Measurements from ENCODE around the gene SLC20A1. TPM values are rescaled to one million over a fixed set of nuclear protein-coding genes. Genes with fewer than 3 reads are reported as not detected.
A peak's percentile ranks its signal among the peaks of the same experiment; 100 is the strongest.

SLC20A1 gene
- total RNA-seq, 2 experiments from 2014 or later = 73.1 to 73.5 TPM

- no peak for DNase-seq
- CTCF ChIA-PET = interaction anchor here (1.0 kb wide), 1 partner anchor 39 kb away, joined by 3 read pairs; no protein-coding TSS in a partner anchor
These were observed 41.8 kb downstream of the SLC20A1 start for GRCh38 chr2:112687522-112687921.

DNA sequence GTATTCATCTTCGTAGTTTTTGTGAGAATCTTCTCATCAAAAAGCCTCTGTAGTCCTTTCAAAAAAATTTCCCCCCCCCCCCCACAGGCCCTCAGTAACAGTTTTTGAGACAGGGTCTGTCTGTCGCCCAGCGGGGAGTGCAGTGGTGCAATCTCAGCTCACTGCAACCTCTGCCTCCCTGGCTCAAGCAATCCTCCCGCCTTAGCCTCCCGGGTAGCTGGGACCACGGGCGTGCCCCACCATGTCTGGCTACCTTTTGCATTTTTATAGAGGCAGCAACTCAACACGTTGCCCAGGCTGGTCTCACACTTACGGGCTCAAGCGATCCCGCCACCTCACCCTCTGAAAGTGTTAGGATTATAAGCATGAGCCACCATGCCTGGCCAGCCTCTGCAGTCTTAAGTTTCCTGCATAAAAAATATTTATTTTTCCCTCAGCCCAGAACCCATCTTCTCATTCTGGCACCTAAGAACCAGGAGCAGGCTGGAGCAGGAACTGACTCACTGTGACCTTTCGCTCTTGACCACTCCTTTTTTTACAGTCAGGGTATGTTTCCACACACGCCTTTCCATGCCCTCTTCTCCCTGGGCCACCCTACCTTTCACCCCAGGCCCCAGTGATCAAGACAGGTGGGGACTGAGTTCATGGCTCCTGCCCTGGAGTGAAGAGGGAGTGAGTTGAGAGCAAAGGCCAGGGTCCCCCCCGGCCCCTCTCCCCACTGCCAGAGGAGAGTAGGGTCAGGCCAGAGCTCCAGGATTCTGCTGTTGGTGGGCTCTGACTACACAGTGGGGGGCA lies 42.5 kb downstream of the SLC20A1 start:
- intact Hi-C loops (cut with micrococcal nuclease) = no loop called here
- Mint-ChIP-seq H3K27me3 (ENCODE audit: low read depth) (no peaks in the 10 kb centered on the region), H3K9me3 (no peaks in the 10 kb centered on the region), H3K4me3 (no peak overlapping the region), H3K4me1 (ENCODE audit: low read depth) (peaks cover 32% of the 10 kb centered on the region), H3K27ac (no peak overlapping the region), H3K36me3 (ENCODE audit: low read depth) (no peaks in the 10 kb centered on the region)
- DNase-seq = no peak
- CTCF ChIA-PET = interaction anchor here (0.7 to 1.0 kb wide), 2 partner anchors 38 to 62 kb away, joined by 3 read pairs; no protein-coding TSS in a partner anchor

More at GRCh38 chr2:112687522-112687921, 41.8 kb downstream of the SLC20A1 start:
- Mint-ChIP-seq H3K27ac (no peak overlapping the region), H3K9me3 (no peaks in the 10 kb centered on the region), H3K27me3 (ENCODE audit: low read depth) (no peaks in the 10 kb centered on the region), H3K4me1 (ENCODE audit: low read depth) (peaks cover 25% of the 10 kb centered on the region), H3K4me3 (no peak overlapping the region), H3K36me3 (ENCODE audit: low read depth) (no peaks in the 10 kb centered on the region)
- intact Hi-C loops (cut with micrococcal nuclease) = no loop called here

- H3K27me3 Mint-ChIP-seq (ENCODE audit: low read depth) = no peaks in the 10 kb centered on the region
- CTCF ChIA-PET = interaction anchor here (0.6 to 4.4 kb wide), 19 partner anchors 15 to 1061 kb away, joined by 3 to 65 read pairs (median 4); no protein-coding TSS in a partner anchor
- no peak overlapping the region for H3K27ac Mint-ChIP-seq
- intact Hi-C loops (cut with micrococcal nuclease) = loop anchor here (1.0 kb wide), 3 partner anchors 46 to 91 kb away; partner anchors contain the start of gene SLC20A1
- H3K9me3 Mint-ChIP-seq = no peaks in the 10 kb centered on the region
- H3K4me3 Mint-ChIP-seq = peak overlapping the region; percentile 59
- DNase-seq = peak; percentile 79
- peaks cover 35% of the 10 kb centered on the region for H3K4me1 Mint-ChIP-seq (ENCODE audit: low read depth)
- H3K36me3 Mint-ChIP-seq (ENCODE audit: low read depth) = no peaks in the 10 kb centered on the region
These were observed 45.2 kb downstream of the SLC20A1 start for GRCh38 chr2:112690853-112691401.

- no peaks in the 10 kb centered on the region for H3K36me3 Mint-ChIP-seq (ENCODE audit: low read depth)
- CTCF ChIA-PET = interaction anchor here (0.6 to 4.4 kb wide), 15 partner anchors 15 to 109 kb away, joined by 3 to 65 read pairs (median 4); partner anchors contain the start of gene SLC20A1
- no peak overlapping the region for H3K4me3 Mint-ChIP-seq
- DNase-seq = no peak
- peak overlapping the region; percentile 34 for H3K27ac Mint-ChIP-seq
- H3K9me3 Mint-ChIP-seq = no peaks in the 10 kb centered on the region
- no peaks in the 10 kb centered on the region for H3K27me3 Mint-ChIP-seq (ENCODE audit: low read depth)
- intact Hi-C loops (cut with micrococcal nuclease) = loop anchor here (1.0 kb wide), 8 partner anchors 16 to 406 kb away; partner anchors contain the start of genes CHCHD5 and SLC20A1
- peaks cover 29% of the 10 kb centered on the region for H3K4me1 Mint-ChIP-seq (ENCODE audit: low read depth)
These were observed 46.1 kb downstream of the SLC20A1 start for GRCh38 chr2:112691881-112692281.

DNA sequence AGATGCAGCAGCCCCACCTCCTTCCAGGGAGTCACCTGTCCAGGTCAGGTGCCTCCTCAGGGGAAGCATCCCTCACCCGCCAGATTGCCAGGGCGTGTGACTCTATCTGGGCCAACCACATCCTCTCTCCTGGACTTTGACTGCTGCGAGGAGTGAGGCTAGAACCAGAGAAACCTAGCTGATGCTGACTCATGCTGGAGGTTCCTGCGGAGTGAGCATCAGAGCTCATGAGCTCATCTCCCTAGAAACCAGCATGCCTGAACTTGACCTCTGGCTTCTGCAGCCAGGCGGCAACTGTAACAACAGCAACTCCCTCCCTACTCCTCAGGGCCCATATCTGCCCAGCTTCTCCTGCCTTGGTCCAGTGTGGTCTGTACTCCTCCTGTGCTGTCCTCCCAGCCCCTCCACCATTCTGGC lies 46.8 kb downstream of the SLC20A1 start:
- H3K27ac Mint-ChIP-seq = peak overlapping the region; percentile 80
- intact Hi-C loops (cut with micrococcal nuclease) = loop anchor here (1.0 kb wide), 5 partner anchors 16 to 406 kb away; partner anchors contain the start of gene CHCHD5
- H3K9me3 Mint-ChIP-seq = no peaks in the 10 kb centered on the region
- H3K36me3 Mint-ChIP-seq (ENCODE audit: low read depth) = no peaks in the 10 kb centered on the region
- peak; percentile 89 for DNase-seq
- H3K4me3 Mint-ChIP-seq = peak overlapping the region; percentile 4
- CTCF ChIA-PET = interaction anchor here (0.6 to 4.4 kb wide), 12 partner anchors 14 to 109 kb away, joined by 3 to 65 read pairs (median 4); partner anchors contain the start of gene SLC20A1
- H3K27me3 Mint-ChIP-seq (ENCODE audit: low read depth) = no peaks in the 10 kb centered on the region
- peaks cover 29% of the 10 kb centered on the region for H3K4me1 Mint-ChIP-seq (ENCODE audit: low read depth)

DNA sequence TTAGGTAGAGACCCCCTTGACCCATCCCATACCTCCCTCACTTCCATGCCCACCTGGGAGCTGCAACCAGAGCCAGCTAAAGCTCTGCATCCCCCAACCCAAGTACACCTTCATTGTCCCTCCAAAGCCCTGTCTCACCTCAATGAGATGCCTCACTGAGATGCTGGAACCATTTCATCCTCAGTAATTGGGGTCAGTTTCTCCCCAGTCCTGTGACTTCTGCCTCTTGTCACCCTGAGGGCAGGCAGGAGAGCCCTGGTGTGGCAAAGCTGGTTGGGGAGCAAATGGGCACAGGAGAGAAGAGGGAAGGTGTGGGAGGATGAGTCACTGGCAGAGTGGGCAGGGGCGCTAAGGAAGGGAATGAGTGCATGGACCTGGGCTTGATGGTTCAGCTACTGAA lies 47.2 kb downstream of the SLC20A1 start:
- CTCF ChIA-PET = interaction anchor here (0.6 to 4.4 kb wide), 10 partner anchors 14 to 110 kb away, joined by 3 to 65 read pairs (median 4); partner anchors contain the start of gene SLC20A1
- H3K36me3 Mint-ChIP-seq (ENCODE audit: low read depth) = no peaks in the 10 kb centered on the region
- H3K4me1 Mint-ChIP-seq (ENCODE audit: low read depth) = peaks cover 29% of the 10 kb centered on the region
- no peaks in the 10 kb centered on the region for H3K27me3 Mint-ChIP-seq (ENCODE audit: low read depth)
- DNase-seq = peak; percentile 70
- H3K9me3 Mint-ChIP-seq = no peaks in the 10 kb centered on the region
- intact Hi-C loops (cut with micrococcal nuclease) = loop anchor here (1.0 kb wide), 5 partner anchors 15 to 405 kb away; partner anchors contain the start of gene CHCHD5
- peak overlapping the region; percentile 80 for H3K27ac Mint-ChIP-seq
- H3K4me3 Mint-ChIP-seq = peak overlapping the region; percentile 4

DNA sequence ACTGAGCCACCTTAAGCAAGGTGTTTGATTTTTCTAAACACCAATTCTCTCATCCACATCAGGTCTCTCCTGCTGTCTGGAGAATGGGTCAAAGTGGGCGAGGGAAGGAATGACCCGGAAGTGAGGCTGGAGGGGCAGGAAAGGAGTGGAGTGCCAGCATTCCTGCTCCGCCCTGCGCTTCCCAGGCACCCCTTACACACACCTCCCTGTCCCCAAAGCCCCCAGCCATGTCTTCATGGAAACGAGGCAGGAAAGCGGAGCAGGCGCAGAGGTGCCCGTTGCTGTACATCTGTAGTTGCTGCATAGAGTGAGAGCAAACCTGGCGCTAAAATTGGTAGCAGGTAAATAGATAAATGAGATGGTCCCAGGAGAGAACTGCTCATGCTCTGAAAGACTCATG lies 47.9 kb downstream of the SLC20A1 start:
- Mint-ChIP-seq H3K4me1 (ENCODE audit: low read depth) (peaks cover 29% of the 10 kb centered on the region), H3K4me3 (no peak overlapping the region), H3K27ac (no peak overlapping the region), H3K9me3 (no peaks in the 10 kb centered on the region), H3K36me3 (ENCODE audit: low read depth) (no peaks in the 10 kb centered on the region), H3K27me3 (ENCODE audit: low read depth) (no peaks in the 10 kb centered on the region)
- DNase-seq = no peak
- CTCF ChIA-PET = interaction anchor here (3.6 to 4.4 kb wide), 2 partner anchors 32 to 67 kb away, joined by 35 to 65 read pairs; no protein-coding TSS in a partner anchor
- intact Hi-C loops (cut with micrococcal nuclease) = no loop called here

DNA sequence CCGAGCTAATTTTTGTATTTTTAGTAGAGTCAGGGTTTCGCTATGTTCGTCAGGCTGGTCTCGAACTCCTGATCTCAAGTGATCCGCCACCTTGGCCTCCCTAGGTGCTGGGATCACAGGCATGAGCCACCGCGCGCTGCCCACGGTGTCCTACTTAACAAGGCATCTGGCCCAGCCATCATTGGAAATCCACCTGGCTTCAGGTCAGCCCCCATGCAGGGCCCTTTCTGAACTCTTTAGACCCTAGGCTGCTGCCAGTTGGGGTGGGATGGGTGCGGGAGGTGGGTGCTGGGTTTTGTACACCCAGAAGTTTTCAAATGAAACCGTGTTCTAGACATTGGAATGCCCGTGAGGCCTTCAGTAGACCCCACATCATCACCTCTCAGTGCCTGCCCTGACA lies 48.4 kb downstream of the SLC20A1 start:
- CTCF ChIA-PET = interaction anchor here (0.6 kb wide), 1 partner anchor 160 kb away, joined by 3 read pairs; no protein-coding TSS in a partner anchor
- H3K36me3 Mint-ChIP-seq (ENCODE audit: low read depth) = no peaks in the 10 kb centered on the region
- no peaks in the 10 kb centered on the region for H3K27me3 Mint-ChIP-seq (ENCODE audit: low read depth)
- no peak overlapping the region for H3K27ac Mint-ChIP-seq
- no peak overlapping the region for H3K4me3 Mint-ChIP-seq
- intact Hi-C loops (cut with micrococcal nuclease) = no loop called here
- DNase-seq = no peak
- peaks cover 29% of the 10 kb centered on the region for H3K4me1 Mint-ChIP-seq (ENCODE audit: low read depth)
- no peaks in the 10 kb centered on the region for H3K9me3 Mint-ChIP-seq

DNA sequence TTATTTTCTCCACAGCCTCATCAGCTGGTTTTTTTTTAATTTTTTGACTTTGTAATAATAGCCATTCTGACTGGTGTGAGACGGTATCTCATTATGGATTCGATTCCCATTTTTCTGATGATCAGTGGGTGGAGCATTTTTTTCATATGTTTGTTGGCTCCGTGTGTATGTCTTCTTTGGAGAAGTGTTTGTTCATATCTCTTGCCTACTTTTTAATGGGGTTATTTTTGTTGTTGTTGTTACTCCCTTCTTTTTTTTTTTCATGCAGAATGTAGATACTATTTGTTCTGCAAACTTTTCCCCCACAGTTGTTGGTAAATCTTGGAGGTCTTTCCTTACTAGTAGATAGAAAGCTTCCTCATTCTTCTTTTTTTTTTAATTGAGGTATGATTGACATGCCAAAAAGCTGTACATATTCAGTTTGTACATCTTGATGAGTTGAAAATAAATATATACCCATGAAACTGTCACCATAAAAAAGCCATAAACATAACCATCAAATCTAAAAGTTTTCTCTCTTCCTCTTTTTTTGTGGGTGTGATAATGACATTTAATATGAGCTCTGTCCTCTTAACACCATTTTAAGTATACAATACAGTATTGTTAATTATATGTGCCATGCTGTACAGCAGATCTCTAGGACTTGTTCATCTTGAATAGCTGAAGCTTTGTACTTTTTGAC lies 53.2 kb downstream of the SLC20A1 start:
- intact Hi-C loops (cut with micrococcal nuclease) = no loop called here
- DNase-seq = no peak
- no peaks in the 10 kb centered on the region for H3K9me3 Mint-ChIP-seq
- H3K27me3 Mint-ChIP-seq (ENCODE audit: low read depth) = no peaks in the 10 kb centered on the region
- no peak overlapping the region for H3K4me3 Mint-ChIP-seq
- no peak overlapping the region for H3K27ac Mint-ChIP-seq
- CTCF ChIA-PET = interaction anchor here (1.1 to 1.7 kb wide), 3 partner anchors 14 to 97 kb away, joined by 3 to 5 read pairs (median 3); no protein-coding TSS in a partner anchor
- H3K36me3 Mint-ChIP-seq (ENCODE audit: low read depth) = no peaks in the 10 kb centered on the region
- H3K4me1 Mint-ChIP-seq (ENCODE audit: low read depth) = no peaks in the 10 kb centered on the region

GRCh38 chr2:112699984-112700667 lies 54.4 kb downstream of the SLC20A1 start:
- no peak overlapping the region for H3K4me3 Mint-ChIP-seq
- DNase-seq = no peak
- CTCF ChIA-PET = interaction anchor here (0.6 to 1.7 kb wide), 3 partner anchors 15 to 573 kb away, joined by 3 to 5 read pairs (median 3); no protein-coding TSS in a partner anchor
- intact Hi-C loops (cut with micrococcal nuclease) = loop anchor here (5.0 kb wide), 1 partner anchor 178 kb away; no protein-coding TSS in a partner anchor
- no peaks in the 10 kb centered on the region for H3K4me1 Mint-ChIP-seq (ENCODE audit: low read depth)
- no peaks in the 10 kb centered on the region for H3K36me3 Mint-ChIP-seq (ENCODE audit: low read depth)
- no peak overlapping the region for H3K27ac Mint-ChIP-seq
- H3K27me3 Mint-ChIP-seq (ENCODE audit: low read depth) = peaks cover 2% of the 10 kb centered on the region
- no peaks in the 10 kb centered on the region for H3K9me3 Mint-ChIP-seq

- peaks cover 3% of the 10 kb centered on the region for H3K27me3 Mint-ChIP-seq (ENCODE audit: low read depth)
- no peaks in the 10 kb centered on the region for H3K9me3 Mint-ChIP-seq
- H3K4me1 Mint-ChIP-seq (ENCODE audit: low read depth) = peaks cover 2% of the 10 kb centered on the region
- CTCF ChIA-PET = interaction anchor here (1.2 kb wide), 1 partner anchor 75 kb away, joined by 3 read pairs; no protein-coding TSS in a partner anchor
- H3K27ac Mint-ChIP-seq = no peak overlapping the region
- no peak overlapping the region for H3K4me3 Mint-ChIP-seq
- intact Hi-C loops (cut with micrococcal nuclease) = loop anchor here (5.0 kb wide), 1 partner anchor 179 kb away; no protein-coding TSS in a partner anchor
- H3K36me3 Mint-ChIP-seq (ENCODE audit: low read depth) = no peaks in the 10 kb centered on the region
- no peak for DNase-seq
These were observed 55.3 kb downstream of the SLC20A1 start for GRCh38 chr2:112701052-112701451.

Measured in activated naive CD4-positive, alpha-beta T cell treated with anti-CD3 and anti-CD28 coated beads for 36 hours (primary cell).